Measurements from ENCODE around the gene RAP1A.

- TF ChIP-seq CTCF (IDR thresholded peaks at IDR 0.05; ENCODE audit: borderline replicate concordance, extremely low read depth, low read length, poor library complexity, severe bottlenecking) = no peak
- TF ChIP-seq EZH2 (IDR thresholded peaks at IDR 0.05; ENCODE audit: borderline replicate concordance, low read depth, low read length, severe bottlenecking) = no peak
These were observed 104.3 kb downstream of the RAP1A start for GRCh38 chr1:111723871-111724270.

Data from DND-41 (cell line).